Stomach smooth muscle (tissue), 2 donors: ENCODE results near the gene LASP1NB.

Source experiments
- H3K27ac ChIP-seq: one replicate; pipeline ENCODE4 v1.7.0; 2013; ENCODE audit warnings: mild to moderate bottlenecking, low read length, inconsistent platforms
- H3K27me3 ChIP-seq, 2 donors: one replicate each; pipeline ENCODE4 v1.7.0; 2013; ENCODE audit warnings: low read length in 2 of 2; ENCODE audit not compliant: insufficient read depth in 2 of 2, control insufficient read depth in 1 of 2
- H3K36me3 ChIP-seq, 2 donors: one replicate each; pipeline ENCODE4 v1.7.0; 2013; ENCODE audit warnings: low read length in 2 of 2; ENCODE audit not compliant: control insufficient read depth in 2 of 2, insufficient read depth in 2 of 2
- H3K4me1 ChIP-seq: one replicate; pipeline ENCODE4 v1.7.0; 2013; ENCODE audit warnings: low read length; ENCODE audit not compliant: control insufficient read depth, insufficient read depth
- H3K4me3 ChIP-seq, 2 donors: one replicate each; pipeline ENCODE4 v1.7.0; 2013; ENCODE audit warnings: low read length in 2 of 2
- H3K9ac ChIP-seq, 2 donors: one replicate each; pipeline ENCODE4 v1.7.0; 2013; ENCODE audit warnings: low read length in 2 of 2, mild to moderate bottlenecking in 1 of 2
- H3K9me3 ChIP-seq, 2 donors: one replicate each; pipeline ENCODE4 v1.7.0; 2013; ENCODE audit warnings: low read length in 2 of 2; ENCODE audit not compliant: control insufficient read depth in 2 of 2
- donor health status: healthy.
- donor health status: Pancreatic carcinoma.

The LASP1NB gene

DNA sequence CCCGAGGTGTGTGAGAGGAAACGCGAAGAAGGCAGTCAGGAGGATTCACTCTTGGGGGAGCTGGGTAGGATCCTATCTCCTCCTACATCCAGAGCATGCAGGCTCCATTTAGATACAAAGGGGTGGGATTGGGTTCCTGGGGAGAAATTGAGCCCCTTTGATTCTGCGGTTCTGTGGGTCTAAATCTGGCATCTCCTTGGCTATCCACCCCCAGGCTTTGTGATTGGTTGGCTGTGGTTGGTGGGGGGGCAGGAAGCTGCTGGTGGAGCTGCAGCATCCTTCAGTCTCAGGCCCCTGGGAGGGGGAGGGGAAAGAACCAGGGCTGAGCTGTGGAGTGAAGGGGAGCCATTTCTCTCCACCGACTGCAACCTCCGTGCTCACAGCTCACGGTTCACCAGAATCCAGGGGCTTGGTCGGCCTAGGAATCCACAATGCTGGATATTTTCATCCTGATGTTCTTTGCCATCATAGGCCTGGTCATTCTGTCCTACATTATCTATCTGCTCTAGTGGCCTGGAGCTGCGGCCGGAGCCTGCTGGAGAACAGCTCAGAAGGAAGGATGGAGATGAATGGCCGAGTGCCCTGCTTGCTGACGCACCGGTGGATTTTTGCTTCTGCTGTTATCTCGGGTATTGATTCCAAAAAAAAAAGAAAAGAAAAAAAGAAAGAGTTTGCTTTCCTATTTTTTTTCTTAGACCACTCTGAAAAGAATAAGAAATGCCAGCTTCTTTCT, at the start of gene LASP1NB:
Gene LASP1NB, plus strand, starts transcription at position 352 of the 733 bp plus-strand sequence.
- peaks cover 37% of the 10 kb centered on the region for H3K4me1 ChIP-seq
- H3K9me3 ChIP-seq, result no peaks in the 10 kb centered on the region
- no peaks in the 10 kb centered on the region for H3K27me3 ChIP-seq
- H3K4me3 ChIP-seq, result peak within 1 kb of the TSS; percentile 51 to 60
- H3K9ac ChIP-seq, result peak within 1 kb of the TSS in 1 of 2 donors; percentile 12
- H3K27ac ChIP-seq, result peak within 1 kb of the TSS; percentile 18
- peaks cover 0 to under 1% of the 10 kb centered on the region in 2 donors for H3K36me3 ChIP-seq

- H3K27ac ChIP-seq, result no peak overlapping the region
- no peaks in the 10 kb centered on the region for H3K9me3 ChIP-seq
- H3K4me3 ChIP-seq, result no peak overlapping the region
- H3K36me3 ChIP-seq, result peaks cover 4 to 18% of the 10 kb centered on the region in 2 donors
- peaks cover 79% of the 10 kb centered on the region for H3K4me1 ChIP-seq
- H3K27me3 ChIP-seq, result no peaks in the 10 kb centered on the region
- H3K9ac ChIP-seq, result peak overlapping the region; percentile 21 to 36
These were observed 48.1 kb upstream of the LASP1NB start for GRCh38 chr17:38877130-38877851.

DNA sequence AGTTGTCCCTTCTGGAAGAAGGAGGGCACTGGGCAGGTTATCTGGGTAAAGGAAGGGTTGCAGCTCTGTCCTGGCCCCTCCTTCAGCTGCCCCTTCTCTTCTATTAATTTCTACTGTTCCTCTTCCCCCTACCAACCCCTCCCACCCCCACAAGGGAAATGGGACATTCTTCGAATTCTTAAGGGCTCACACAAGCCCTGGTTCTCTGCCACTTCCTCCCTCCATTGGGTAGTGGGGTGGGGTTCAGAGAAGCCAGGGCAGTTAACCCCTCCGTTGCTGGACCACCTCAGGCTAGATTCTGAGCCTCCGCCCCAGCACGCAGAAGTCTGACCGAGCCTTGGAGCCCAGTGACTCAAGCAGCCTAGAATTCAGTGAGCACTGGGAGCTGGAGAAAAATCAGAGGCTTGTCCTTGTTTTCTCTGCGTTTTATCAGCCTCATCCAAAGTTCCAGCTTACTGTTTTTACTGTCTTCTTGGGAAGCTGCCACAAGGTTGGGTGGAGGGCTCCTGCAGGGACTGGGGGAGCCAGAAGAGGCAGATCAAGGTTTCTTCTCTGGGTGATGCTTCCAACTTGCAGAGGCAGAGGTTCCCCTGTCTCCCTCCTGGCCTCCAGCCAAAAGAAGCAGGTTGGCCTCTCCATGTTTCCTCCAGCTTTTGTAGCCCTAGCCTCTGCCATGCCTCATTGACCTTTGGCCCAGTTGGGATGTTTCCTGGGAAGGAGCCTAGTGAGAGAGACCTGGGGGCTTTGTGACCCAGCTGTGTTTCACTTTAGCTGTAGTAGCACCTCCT, 45.3 kb upstream of the LASP1NB start:
- no peaks in the 10 kb centered on the region for H3K27me3 ChIP-seq
- peak overlapping the region in 1 of 2 donors; percentile 47 for H3K4me3 ChIP-seq
- peak overlapping the region in 1 of 2 donors; percentile 13 for H3K9ac ChIP-seq
- H3K36me3 ChIP-seq, result peaks cover 4 to 20% of the 10 kb centered on the region in 2 donors
- H3K9me3 ChIP-seq, result no peaks in the 10 kb centered on the region
- H3K4me1 ChIP-seq, result peaks cover 72% of the 10 kb centered on the region
- H3K27ac ChIP-seq, result peak overlapping the region; percentile 64

DNA sequence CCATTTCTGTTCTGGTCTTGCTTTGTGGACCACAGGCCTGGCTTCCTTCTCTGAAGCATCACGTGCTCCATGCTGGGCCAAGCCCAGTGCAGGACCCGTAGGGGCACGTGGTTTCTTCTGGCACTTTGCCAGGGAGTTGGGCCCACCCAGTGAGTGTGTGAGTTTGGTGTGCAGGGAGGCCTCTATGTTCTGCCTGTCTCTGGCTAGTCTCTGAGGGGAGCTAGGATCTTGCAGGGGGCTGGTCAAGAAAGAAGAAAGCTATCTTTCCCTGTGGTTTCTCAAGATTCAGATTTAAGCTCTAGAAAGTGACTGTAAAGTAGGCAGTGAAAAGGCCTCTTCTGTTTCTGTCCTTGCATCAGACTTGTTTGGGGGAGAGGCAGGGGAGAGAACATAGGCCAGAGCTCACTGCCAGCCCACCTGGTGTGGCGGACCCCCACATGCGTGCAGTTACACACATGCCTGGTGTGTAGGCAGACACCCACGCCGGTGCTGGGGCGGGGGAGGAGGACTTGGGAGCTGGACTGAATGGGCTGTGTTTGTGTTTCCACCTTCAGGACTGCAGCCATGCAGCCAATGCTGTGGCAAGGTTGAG, 43.7 kb upstream of the LASP1NB start:
- H3K9ac ChIP-seq, result peak overlapping the region in 1 of 2 donors; percentile 23

GRCh38 chr17:38882870-38883269, 42.5 kb upstream of the LASP1NB start:
- no peaks in the 10 kb centered on the region for H3K27me3 ChIP-seq
- H3K9ac ChIP-seq, result no peak overlapping the region
- no peak overlapping the region for H3K27ac ChIP-seq
- no peak overlapping the region for H3K4me3 ChIP-seq
- no peaks in the 10 kb centered on the region for H3K9me3 ChIP-seq
- H3K4me1 ChIP-seq, result peaks cover 73% of the 10 kb centered on the region
- H3K36me3 ChIP-seq, result peaks cover 11 to 20% of the 10 kb centered on the region in 2 donors

More for the DNA sequence above, 43.7 kb upstream of the LASP1NB start:
- peak overlapping the region in 1 of 2 donors; percentile 47 for H3K4me3 ChIP-seq
- H3K4me1 ChIP-seq, result peaks cover 78% of the 10 kb centered on the region
- peaks cover 4 to 22% of the 10 kb centered on the region in 2 donors for H3K36me3 ChIP-seq
- peak overlapping the region; percentile 41 for H3K27ac ChIP-seq
- H3K9me3 ChIP-seq, result no peaks in the 10 kb centered on the region
- no peaks in the 10 kb centered on the region for H3K27me3 ChIP-seq

DNA sequence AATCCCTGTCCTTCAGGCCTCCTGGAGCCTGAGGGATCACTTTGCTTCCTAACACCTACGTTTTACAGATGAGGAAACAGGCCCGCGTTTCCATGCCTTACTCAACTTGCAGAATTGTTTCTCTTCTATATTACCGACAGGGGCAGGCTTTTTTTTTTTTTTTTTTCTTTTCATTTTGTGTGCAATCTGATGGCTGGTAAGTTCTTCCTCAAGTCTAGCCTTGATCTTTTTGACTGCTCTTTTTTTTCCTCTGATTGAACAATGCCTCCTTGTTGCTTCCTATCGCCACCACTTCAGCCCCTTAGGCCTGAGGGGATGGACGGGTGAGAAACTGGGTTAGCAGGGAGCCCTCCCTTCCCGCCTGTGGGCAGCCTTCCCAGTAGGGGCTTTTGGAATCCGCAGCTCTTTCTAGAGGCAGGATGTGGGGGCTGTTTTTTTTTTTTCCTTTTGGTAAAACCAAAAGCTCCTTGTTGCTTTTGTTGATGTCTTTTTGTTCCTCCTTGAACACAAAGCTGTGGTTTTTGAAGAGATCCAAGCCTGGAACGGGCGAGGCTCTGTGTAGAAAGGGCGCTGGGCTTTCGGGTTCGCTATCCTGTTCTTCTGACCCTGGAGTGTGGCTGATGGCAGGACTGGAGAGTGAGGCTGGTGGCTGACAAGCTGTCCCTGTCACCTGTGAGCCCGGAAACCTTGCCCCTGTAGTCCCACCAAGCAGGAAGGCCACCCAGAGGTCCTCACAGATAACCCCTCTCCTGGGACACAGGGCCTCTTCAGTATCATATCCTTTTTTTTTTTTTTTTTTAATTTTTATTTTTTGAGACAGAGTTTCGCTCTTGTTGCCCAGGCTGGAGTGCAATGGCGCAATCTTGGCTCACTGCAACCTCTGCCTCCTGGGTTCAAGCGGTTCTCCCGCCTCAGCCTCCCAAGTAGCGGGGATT, 41.6 kb upstream of the LASP1NB start:
- no peak overlapping the region for H3K9ac ChIP-seq
- no peak overlapping the region for H3K4me3 ChIP-seq
- no peaks in the 10 kb centered on the region for H3K27me3 ChIP-seq
- H3K9me3 ChIP-seq, result no peaks in the 10 kb centered on the region
- peaks cover 75% of the 10 kb centered on the region for H3K4me1 ChIP-seq
- no peak overlapping the region for H3K27ac ChIP-seq
- peaks cover 7 to 17% of the 10 kb centered on the region in 2 donors for H3K36me3 ChIP-seq

DNA sequence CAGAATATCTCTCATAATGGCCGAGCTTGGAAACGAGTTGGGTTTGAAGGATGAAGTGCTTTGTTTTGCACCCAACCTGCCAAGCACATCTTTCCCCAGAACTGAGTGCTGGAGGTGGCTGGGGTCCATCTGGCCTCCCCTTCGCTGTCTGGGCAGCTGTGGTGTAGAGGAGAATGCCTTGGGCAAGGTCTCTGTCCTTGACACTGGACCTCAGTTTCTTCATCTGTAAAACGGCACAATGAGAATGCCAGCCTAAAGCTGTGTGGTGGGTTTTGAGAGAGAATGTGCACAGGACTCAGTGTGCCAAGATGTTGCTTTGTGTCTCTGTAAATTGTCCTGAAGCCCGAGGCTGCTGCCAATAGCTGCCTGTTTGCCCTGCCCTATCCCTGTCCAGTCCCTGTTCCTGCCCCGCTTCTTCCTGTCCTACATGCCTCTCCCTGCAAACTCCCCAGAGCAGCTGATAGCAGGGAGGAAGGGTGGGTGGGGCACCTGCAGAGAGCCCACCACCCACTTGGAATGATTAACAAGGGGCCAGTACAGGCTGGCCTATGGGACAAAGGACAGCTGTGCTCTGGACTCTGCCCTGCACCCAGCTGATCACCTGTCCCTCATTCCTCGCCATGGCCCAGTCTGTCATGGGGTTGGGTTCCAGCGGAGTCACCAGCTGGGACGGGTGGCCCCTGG, 40.2 kb upstream of the LASP1NB start:
- H3K36me3 ChIP-seq, result peaks cover 7 to 18% of the 10 kb centered on the region in 2 donors
- H3K9ac ChIP-seq, result no peak overlapping the region
- no peaks in the 10 kb centered on the region for H3K27me3 ChIP-seq
- H3K9me3 ChIP-seq, result no peaks in the 10 kb centered on the region
- H3K27ac ChIP-seq, result no peak overlapping the region
- H3K4me3 ChIP-seq, result peak overlapping the region in 1 of 2 donors; percentile 22
- H3K4me1 ChIP-seq, result peaks cover 66% of the 10 kb centered on the region

- Histone ChIP-seq H3K4me1 (peaks cover 58% of the 10 kb centered on the region), H3K27me3 (no peaks in the 10 kb centered on the region), H3K36me3 (peaks cover 14 to 20% of the 10 kb centered on the region in 2 donors), H3K4me3 (peak overlapping the region in 1 of 2 donors; percentile 22), H3K9me3 (no peaks in the 10 kb centered on the region), H3K27ac (no peak overlapping the region), H3K9ac (no peak overlapping the region)
These were observed 39.4 kb upstream of the LASP1NB start for GRCh38 chr17:38885728-38886642.
